Esophagus squamous epithelium (tissue), 5 donors: ENCODE results near the gene TNRC6A. TPM values are rescaled to one million over a fixed set of nuclear protein-coding genes. Genes with fewer than 3 reads are reported as not detected.
A peak's percentile ranks its signal among the peaks of the same experiment; 100 is the strongest.

Source experiments
- DNase-seq: peaks from one replicate; lab custom pipeline; 2025; lab: John Stamatoyannopoulos, UW
- H3K27ac ChIP-seq, 4 donors: fragments of 200-600 bp; sonication (generic); one replicate each; pipeline ENCODE4 v1.5.1; 2016 to 2019; ENCODE audit warnings: mild to moderate bottlenecking in 1 of 4
- H3K27me3 ChIP-seq, 4 donors: fragments of 200-600 bp; sonication (generic); 1 replicate in 3 of 4; 2 replicates in 1 of 4; pipeline versions ENCODE4 v1.5.1 to v1.6.0; 2017 to 2021; ENCODE audit warnings: antibody characterized with exemption in 1 of 4
- H3K36me3 ChIP-seq, 3 donors: fragments of 200-600 bp; sonication (generic); one replicate each; pipeline ENCODE4 v1.5.1; 2016 to 2019
- H3K4me1 ChIP-seq, 3 donors: fragments of 200-600 bp; sonication (generic); one replicate each; pipeline ENCODE4 v1.5.1; 2017 to 2019
- H3K4me3 ChIP-seq, 4 donors: fragments of 200-600 bp; sonication (generic); 1 replicate in 3 of 4; 2 replicates in 1 of 4; pipeline ENCODE4 v1.5.1; 2016 to 2019; ENCODE audit warnings: mild to moderate bottlenecking in 2 of 4, moderate library complexity in 1 of 4
- H3K9me3 ChIP-seq, 3 donors: fragments of 200-600 bp; sonication (generic); one replicate each; pipeline ENCODE4 v1.5.1; 2016 to 2019
- CTCF ChIP-seq, 6 experiments: fragments of 450-650 bp in 4 of 6; fragments of 200-600 bp in 2 of 6; sonication (generic) in 2 of 6; IDR thresholded peaks; one replicate each; pipeline ENCODE4 v1.5.1; 2016 to 2019; ENCODE audit warnings: antibody characterized with exemption in 6 of 6, mild to moderate bottlenecking in 4 of 6, moderate library complexity in 4 of 6
- POLR2A ChIP-seq, 4 donors: fragments of 450-650 bp; IDR thresholded peaks; one replicate each; pipeline ENCODE4 v1.6.1; 2017; ENCODE audit warnings: antibody characterized with exemption in 4 of 4, mild to moderate bottlenecking in 4 of 4, moderate library complexity in 3 of 4
- WGBS, 2 donors: methylation state at CpG; one replicate each; pipeline ENCODE4 v1.1.5; 2018; 5-methylcytosine and 5-hydroxymethylcytosine counted together
- intact Hi-C: fragments of 100-400 bp; cut with DNase I; formaldehyde crosslinking; loops from one replicate; pipeline ENCODE4 v1.15.0; 2022
- total RNA-seq, 4 donors: library from RNA; depleted of rRNA; stranded (reverse); fragments of >200 nt; gene quantifications; one replicate each; pipeline ENCODE4 v1.1.0, GENCODE V29; 2016
- donor health status: DM: yes; HTN: yes; CAD: no.

The TNRC6A gene
- total RNA-seq, 4 donors from 2014 or later = 12.3 to 34.0 (median 18.5) TPM

DNA sequence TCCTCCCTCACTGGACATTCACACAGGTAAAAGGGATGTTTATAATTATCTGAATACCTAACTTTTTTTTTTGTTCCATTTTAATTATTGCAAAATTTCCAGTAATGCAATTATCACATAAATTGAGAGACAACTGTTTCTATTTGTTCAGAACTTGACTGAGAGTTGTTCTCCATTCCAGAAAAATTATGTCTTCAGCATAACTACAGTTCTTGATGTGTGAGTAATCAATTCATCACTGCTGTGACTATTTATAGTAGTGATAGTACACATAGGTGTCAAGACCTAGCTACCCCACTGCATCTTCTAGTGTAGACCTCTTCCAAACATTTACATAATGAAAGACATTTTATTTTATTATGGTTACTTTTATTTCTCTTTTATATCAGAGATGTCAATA lies 5.8 kb upstream of the TNRC6A start:
- H3K27me3 ChIP-seq = no peaks in the 10 kb centered on the region
- intact Hi-C loops = no loop called here
- H3K4me3 ChIP-seq = no peak overlapping the region
- no peaks in the 10 kb centered on the region for H3K36me3 ChIP-seq
- TF ChIP-seq CTCF (IDR thresholded peaks at IDR 0.05) (no peak), POLR2A (IDR thresholded peaks at IDR 0.05) (no peak)
- no peak for DNase-seq
- H3K4me1 ChIP-seq = peaks cover 1 to 8% (median 3%) of the 10 kb centered on the region in 3 donors
- H3K9me3 ChIP-seq = no peaks in the 10 kb centered on the region
- no peak overlapping the region for H3K27ac ChIP-seq

- whole genome bisulfite sequencing, 2 donors = 77 to 86% methylated on average over 18 of the region's 18 CpGs
- Histone ChIP-seq H3K27ac (no peak overlapping the region), H3K36me3 (peaks cover 0 to 11% (median 0%) of the 10 kb centered on the region in 3 donors), H3K4me1 (peaks cover 16 to 39% (median 17%) of the 10 kb centered on the region in 3 donors), H3K9me3 (no peaks in the 10 kb centered on the region), H3K27me3 (no peaks in the 10 kb centered on the region), H3K4me3 (no peak overlapping the region)
- intact Hi-C loops = no loop called here
- DNase-seq = no peak
- TF ChIP-seq POLR2A (IDR thresholded peaks at IDR 0.05) (no peak), CTCF (IDR thresholded peaks at IDR 0.05) (no peak)
These were observed 1.4 kb upstream of the TNRC6A start for GRCh38 chr16:24728011-24728410.

DNA sequence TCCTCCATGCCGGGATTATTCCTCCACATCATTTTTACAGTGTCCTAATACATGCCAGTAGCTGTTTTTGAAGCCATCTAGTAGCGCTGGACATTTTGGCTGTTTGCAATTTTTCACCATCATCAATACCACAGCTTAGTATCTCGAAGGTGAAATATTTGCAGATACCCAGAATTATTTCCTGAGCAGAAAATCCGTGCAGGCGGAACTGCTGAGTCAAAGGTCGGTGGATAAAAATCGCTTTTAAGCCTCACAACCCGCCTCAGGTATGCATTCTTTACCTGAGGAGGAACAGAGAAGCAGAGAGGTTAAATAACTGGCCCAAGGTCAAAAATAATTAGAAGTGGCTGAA lies 584 bp upstream of the TNRC6A start:
- WGBS, 2 donors = 4 to 5% methylated on average over 8 of the region's 8 CpGs
- no peaks in the 10 kb centered on the region for H3K9me3 ChIP-seq
- peak overlapping the region; percentile 71 to 86 (median 80) for H3K4me3 ChIP-seq
- peak overlapping the region; percentile 95 to 98 (median 96) for H3K27ac ChIP-seq
- TF ChIP-seq CTCF (IDR thresholded peaks at IDR 0.05) (no peak), POLR2A (IDR thresholded peaks at IDR 0.05) (no peak)
- DNase-seq = no peak
- intact Hi-C loops = no loop called here
- no peaks in the 10 kb centered on the region for H3K27me3 ChIP-seq
- peaks cover 0 to 18% (median 0%) of the 10 kb centered on the region in 3 donors for H3K36me3 ChIP-seq
- H3K4me1 ChIP-seq = peaks cover 20 to 47% (median 22%) of the 10 kb centered on the region in 3 donors

GRCh38 chr16:24729951-24730815 lies 732 bp downstream of the TNRC6A start:
- intact Hi-C loops = no loop called here
- TF ChIP-seq POLR2A (IDR thresholded peaks at IDR 0.05) (no peak), CTCF (IDR thresholded peaks at IDR 0.05) (no peak)
- H3K4me3 ChIP-seq = peak overlapping the region; percentile 71 to 86 (median 80)
- H3K9me3 ChIP-seq = no peaks in the 10 kb centered on the region
- H3K4me1 ChIP-seq = peaks cover 23 to 60% (median 26%) of the 10 kb centered on the region in 3 donors
- peak overlapping the region; percentile 95 to 98 (median 96) for H3K27ac ChIP-seq
- DNase-seq = no peak
- peaks cover 0 to 26% (median 0%) of the 10 kb centered on the region in 3 donors for H3K36me3 ChIP-seq
- WGBS, 2 donors = 0 to 1% methylated on average over 28 to 33 of the region's 61 CpGs
- no peaks in the 10 kb centered on the region for H3K27me3 ChIP-seq

GRCh38 chr16:24730914-24731313 lies 1.5 kb downstream of the TNRC6A start:
- H3K4me1 ChIP-seq = peaks cover 23 to 68% (median 28%) of the 10 kb centered on the region in 3 donors
- intact Hi-C loops = no loop called here
- DNase-seq = no peak
- H3K4me3 ChIP-seq = peak overlapping the region; percentile 71 to 86 (median 80)
- WGBS, 2 donors = 12 to 18% methylated on average over 6 of the region's 6 CpGs
- H3K9me3 ChIP-seq = no peaks in the 10 kb centered on the region
- TF ChIP-seq CTCF (IDR thresholded peaks at IDR 0.05) (no peak), POLR2A (IDR thresholded peaks at IDR 0.05) (no peak)
- peaks cover 0 to 26% (median 0%) of the 10 kb centered on the region in 3 donors for H3K36me3 ChIP-seq
- H3K27ac ChIP-seq = peak overlapping the region in 3 of 4 donors; percentile 95 to 97 (median 96)
- H3K27me3 ChIP-seq = no peaks in the 10 kb centered on the region
